Breast epithelium (tissue), 4 donors: ENCODE data around the gene APBB2. TPM values are rescaled to one million over a fixed set of nuclear protein-coding genes. Genes with fewer than 3 reads are reported as not detected.

Experiments used
- DNase-seq, 2 donors: peaks; one replicate each; pipeline ENCODE4 v3.0.0-alpha.2; 2019; ENCODE audit warnings: low spot score in 2 of 2
- H3K27ac ChIP-seq, 2 donors: fragments of 200-600 bp; sonication (generic) in 1 of 2; one replicate each; pipeline ENCODE4 v1.5.1; 2016 to 2019; ENCODE audit warnings: mild to moderate bottlenecking in 1 of 2
- H3K27me3 ChIP-seq, 2 donors: fragments of 200-600 bp; sonication (generic) in 1 of 2; one replicate each; pipeline versions ENCODE4 v1.5.1 to v1.6.0; 2017 to 2019; ENCODE audit warnings: control low read depth in 1 of 2, mild to moderate bottlenecking in 1 of 2
- H3K36me3 ChIP-seq: fragments of 200-600 bp; one replicate; pipeline ENCODE4 v1.5.1; 2019
- H3K4me1 ChIP-seq, 2 donors: fragments of 200-600 bp; sonication (generic); one replicate each; pipeline ENCODE4 v1.5.1; 2016 to 2019; ENCODE audit warnings: control low read depth in 1 of 2
- H3K4me3 ChIP-seq, 3 donors: fragments of 200-600 bp; sonication (generic); 1 replicate in 2 of 3; 2 replicates in 1 of 3; pipeline ENCODE4 v1.5.1; 2016 to 2019; ENCODE audit warnings: mild to moderate bottlenecking in 3 of 3, moderate library complexity in 2 of 3
- H3K9me3 ChIP-seq, 2 donors: fragments of 200-600 bp; sonication (generic) in 1 of 2; one replicate each; pipeline ENCODE4 v1.5.1; 2016 to 2019; ENCODE audit warnings: control low read depth in 1 of 2
- POLR2A ChIP-seq: fragments of 450-650 bp; IDR thresholded peaks from one replicate; pipeline ENCODE4 v1.6.1; 2016; ENCODE audit warnings: antibody characterized with exemption, mild to moderate bottlenecking, moderate library complexity
- POLR2AphosphoS5 ChIP-seq, 3 donors: sonication (generic); formaldehyde crosslinking; IDR thresholded peaks; one replicate each; pipeline ENCODE4 v1.6.1; 2017; ENCODE audit warnings: antibody characterized with exemption in 3 of 3
- intact Hi-C: fragments of 100-400 bp; cut with DNase I; formaldehyde crosslinking; loops from one replicate; pipeline ENCODE4 v1.15.1; 2023; ENCODE audit warnings: low total_unique reads
- total RNA-seq, 3 donors: library from RNA; depleted of rRNA; stranded (reverse); fragments of >200 nt; gene quantifications; one replicate each; pipeline ENCODE4 v1.1.0, GENCODE V29; 2016
- TF ChIP-seq, protein P1 (sequence below), 3 donors: fragments of 450-650 bp; IDR thresholded peaks; one replicate each; pipeline ENCODE4 v1.5.1; 2016 to 2017; ENCODE audit warnings: antibody characterized with exemption in 3 of 3, mild to moderate bottlenecking in 3 of 3, moderate library complexity in 3 of 3

Gene APBB2
- total RNA-seq, 3 donors from 2014 or later: 87.4 to 192 (median 153) TPM

DNA sequence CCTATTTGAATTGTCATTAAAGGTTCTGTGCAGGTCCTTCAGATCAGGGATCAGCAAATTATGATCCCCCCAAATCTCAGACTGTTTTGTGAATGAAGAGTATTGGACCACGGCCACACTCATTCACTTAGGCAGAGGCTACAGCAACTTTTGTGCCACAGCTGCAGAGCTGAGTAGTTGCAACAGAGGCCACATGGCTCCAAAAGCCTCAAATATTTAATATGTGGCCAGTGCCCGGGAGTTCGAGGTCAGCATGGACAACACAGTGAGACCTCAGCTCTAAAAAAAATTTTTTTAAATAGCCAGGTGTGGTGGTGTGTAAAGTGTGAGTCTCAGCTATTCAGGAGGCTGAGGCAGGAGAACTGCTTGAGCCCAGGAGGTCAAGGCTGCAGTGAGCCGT, 363.8 kb downstream of the APBB2 start:
- no peaks in the 10 kb centered on the region for H3K4me1 ChIP-seq
- H3K9me3 ChIP-seq: no peaks in the 10 kb centered on the region
- no peaks in the 10 kb centered on the region for H3K27me3 ChIP-seq
- intact Hi-C loops: no loop called here
- H3K27ac ChIP-seq: no peak overlapping the region
- H3K4me3 ChIP-seq: no peak overlapping the region
- TF ChIP-seq POLR2AphosphoS5 (IDR thresholded peaks at IDR 0.05): no peak
- TF ChIP-seq, protein P1, sequence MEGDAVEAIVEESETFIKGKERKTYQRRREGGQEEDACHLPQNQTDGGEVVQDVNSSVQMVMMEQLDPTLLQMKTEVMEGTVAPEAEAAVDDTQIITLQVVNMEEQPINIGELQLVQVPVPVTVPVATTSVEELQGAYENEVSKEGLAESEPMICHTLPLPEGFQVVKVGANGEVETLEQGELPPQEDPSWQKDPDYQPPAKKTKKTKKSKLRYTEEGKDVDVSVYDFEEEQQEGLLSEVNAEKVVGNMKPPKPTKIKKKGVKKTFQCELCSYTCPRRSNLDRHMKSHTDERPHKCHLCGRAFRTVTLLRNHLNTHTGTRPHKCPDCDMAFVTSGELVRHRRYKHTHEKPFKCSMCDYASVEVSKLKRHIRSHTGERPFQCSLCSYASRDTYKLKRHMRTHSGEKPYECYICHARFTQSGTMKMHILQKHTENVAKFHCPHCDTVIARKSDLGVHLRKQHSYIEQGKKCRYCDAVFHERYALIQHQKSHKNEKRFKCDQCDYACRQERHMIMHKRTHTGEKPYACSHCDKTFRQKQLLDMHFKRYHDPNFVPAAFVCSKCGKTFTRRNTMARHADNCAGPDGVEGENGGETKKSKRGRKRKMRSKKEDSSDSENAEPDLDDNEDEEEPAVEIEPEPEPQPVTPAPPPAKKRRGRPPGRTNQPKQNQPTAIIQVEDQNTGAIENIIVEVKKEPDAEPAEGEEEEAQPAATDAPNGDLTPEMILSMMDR (IDR thresholded peaks at IDR 0.05): no peak
- TF ChIP-seq POLR2A: no peak
- DNase-seq: no peak
- no peaks in the 10 kb centered on the region for H3K36me3 ChIP-seq

DNA sequence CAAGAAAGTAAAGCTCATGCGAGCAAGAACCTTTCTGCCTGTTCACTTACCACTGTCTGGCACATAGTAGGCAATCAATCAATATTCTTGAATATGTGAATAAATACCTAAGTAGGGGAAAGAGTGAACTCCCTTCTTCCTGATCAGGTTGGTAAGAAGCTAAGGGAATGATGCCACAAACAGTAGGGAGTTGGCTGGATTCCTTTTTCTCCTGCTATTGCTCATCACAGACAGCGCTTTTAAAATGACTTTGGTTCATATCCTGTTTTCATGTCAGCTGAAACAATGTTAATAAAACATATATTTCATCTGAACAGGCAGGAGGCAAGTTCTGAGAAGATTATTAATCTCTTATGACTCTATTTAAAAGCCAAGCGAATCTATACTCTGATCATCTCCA, 365.4 kb downstream of the APBB2 start:
- intact Hi-C loops: no loop called here

DNA sequence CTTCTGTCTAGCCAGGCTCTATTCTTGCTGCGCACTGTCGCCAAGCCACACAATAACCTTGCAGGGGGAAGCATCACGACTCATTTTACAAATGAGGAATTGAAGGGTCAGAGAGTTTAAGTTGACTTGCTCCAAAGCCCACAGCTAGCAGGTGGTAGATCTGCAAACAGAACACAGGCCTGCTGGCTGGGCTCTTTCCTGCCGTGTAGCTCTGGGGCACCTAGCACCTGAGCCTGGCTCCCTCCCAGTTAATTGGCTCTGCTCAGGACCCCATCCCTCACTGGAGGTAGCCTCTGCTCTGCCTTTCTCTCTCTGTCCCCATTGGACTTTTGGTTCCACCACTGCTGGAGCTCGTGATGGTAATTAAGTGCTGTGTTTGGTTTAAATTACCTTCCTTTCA, 366.1 kb downstream of the APBB2 start:
- H3K27ac ChIP-seq: no peak overlapping the region
- no peak for TF ChIP-seq POLR2A
- TF ChIP-seq, protein P1 (IDR thresholded peaks at IDR 0.05): no peak
- TF ChIP-seq POLR2AphosphoS5 (IDR thresholded peaks at IDR 0.05): no peak

More for the DNA sequence above, 365.4 kb downstream of the APBB2 start:
- Histone ChIP-seq H3K4me1 (peaks cover 0 to 5% of the 10 kb centered on the region in 2 donors), H3K27me3 (no peaks in the 10 kb centered on the region), H3K4me3 (no peak overlapping the region), H3K36me3 (no peaks in the 10 kb centered on the region), H3K27ac (no peak overlapping the region), H3K9me3 (no peaks in the 10 kb centered on the region)
- TF ChIP-seq POLR2A (no peak), POLR2AphosphoS5 (IDR thresholded peaks at IDR 0.05) (no peak)
- TF ChIP-seq, protein P1 (IDR thresholded peaks at IDR 0.05): no peak
- no peak for DNase-seq

DNA sequence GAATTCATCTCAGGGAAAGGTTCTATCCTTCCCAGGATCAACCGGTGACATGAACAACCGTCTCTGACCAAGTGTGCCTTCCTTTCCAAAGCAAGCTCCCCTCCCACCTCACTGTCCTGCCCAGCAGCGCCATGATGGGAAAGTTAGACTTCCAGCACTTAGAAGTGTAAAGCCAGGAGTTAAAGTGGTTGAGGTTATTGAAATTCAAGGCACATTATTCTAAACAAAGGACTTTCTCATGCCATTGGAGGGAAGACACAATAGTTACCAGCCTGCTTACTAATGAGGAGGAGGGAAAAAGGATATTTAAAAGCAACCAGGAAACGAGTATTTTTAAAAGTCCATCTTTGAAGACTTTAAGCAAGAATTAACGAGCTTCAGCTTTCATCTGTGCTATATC, 367.8 kb downstream of the APBB2 start:
- peaks cover 0 to 12% of the 10 kb centered on the region in 2 donors for H3K4me1 ChIP-seq
- H3K27me3 ChIP-seq: no peaks in the 10 kb centered on the region
- no peak overlapping the region for H3K27ac ChIP-seq
- H3K36me3 ChIP-seq: no peaks in the 10 kb centered on the region
- H3K9me3 ChIP-seq: no peaks in the 10 kb centered on the region
- intact Hi-C loops: no loop called here
- TF ChIP-seq POLR2AphosphoS5 (IDR thresholded peaks at IDR 0.05) (no peak), POLR2A (no peak)
- TF ChIP-seq, protein P1 (IDR thresholded peaks at IDR 0.05): no peak
- DNase-seq: no peak
- H3K4me3 ChIP-seq: no peak overlapping the region

More for the DNA sequence above, 366.1 kb downstream of the APBB2 start:
- Histone ChIP-seq H3K4me1 (peaks cover 0 to 11% of the 10 kb centered on the region in 2 donors), H3K4me3 (no peak overlapping the region), H3K9me3 (no peaks in the 10 kb centered on the region), H3K27me3 (no peaks in the 10 kb centered on the region), H3K36me3 (no peaks in the 10 kb centered on the region)
- intact Hi-C loops: no loop called here
- DNase-seq: no peak

DNA sequence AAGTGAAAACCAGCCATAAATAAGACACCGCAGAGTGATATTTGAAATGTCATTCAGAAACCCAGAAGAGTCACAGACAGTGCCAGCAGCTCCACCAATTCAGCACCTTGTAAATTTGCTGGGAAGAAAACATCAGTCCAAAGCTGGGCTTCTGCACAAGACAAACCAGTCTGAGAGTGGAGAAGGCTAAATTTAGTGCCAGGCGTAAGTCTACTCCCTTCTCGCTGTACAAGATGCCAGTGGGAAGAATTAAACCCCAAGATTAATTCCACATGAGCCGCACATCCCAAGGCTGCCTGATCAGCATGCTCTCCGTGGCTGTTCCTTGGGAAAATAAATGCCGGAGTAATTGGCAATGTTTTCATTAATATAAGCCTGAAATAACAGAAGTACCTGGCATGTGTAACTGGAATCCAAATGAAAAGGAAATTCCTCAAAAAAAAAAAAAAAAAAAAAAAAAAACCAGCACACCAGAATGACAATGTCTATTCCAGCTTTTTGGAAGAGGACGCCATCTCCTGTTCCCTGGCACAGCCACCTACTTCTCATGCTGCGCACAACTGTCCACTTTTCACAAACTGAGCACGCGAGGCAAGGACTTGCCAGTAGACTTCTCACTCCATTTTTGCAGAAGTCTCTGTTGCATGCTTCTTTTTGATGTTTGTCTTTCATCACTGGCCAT, 369.0 kb downstream of the APBB2 start:
- Histone ChIP-seq H3K36me3 (no peaks in the 10 kb centered on the region), H3K27ac (no peak overlapping the region), H3K4me1 (peaks cover 0 to 12% of the 10 kb centered on the region in 2 donors), H3K27me3 (no peaks in the 10 kb centered on the region), H3K4me3 (no peak overlapping the region), H3K9me3 (no peaks in the 10 kb centered on the region)
- TF ChIP-seq, protein P1 (IDR thresholded peaks at IDR 0.05): no peak
- no peak for TF ChIP-seq POLR2A
- TF ChIP-seq POLR2AphosphoS5 (IDR thresholded peaks at IDR 0.05): no peak
- intact Hi-C loops: no loop called here
- DNase-seq: no peak
